Neuronal stem cell (in vitro differentiated cells): ENCODE data around the gene FHIT.

Source experiments
- DNase-seq: peaks from one replicate; pipeline ENCODE4 v3.0.0-alpha.2; 2013; ENCODE audit warnings: low spot score
- H2AFZ ChIP-seq: one replicate; pipeline ENCODE4 v1.6.1; 2013; ENCODE audit warnings: mild to moderate bottlenecking, low read length, inconsistent platforms
- H2AK5ac ChIP-seq: 2 replicates; pipeline ENCODE4 v1.6.1; 2013; ENCODE audit warnings: low read depth, mild to moderate bottlenecking, inconsistent platforms, low read length, moderate library complexity, mixed read lengths
- H2BK120ac ChIP-seq: 2 replicates; pipeline ENCODE4 v1.6.1; 2013; ENCODE audit warnings: low read depth, mild to moderate bottlenecking, inconsistent platforms, low read length, moderate library complexity, mixed read lengths
- H2BK12ac ChIP-seq: one replicate; pipeline ENCODE4 v1.6.1; 2013; ENCODE audit warnings: low read length, inconsistent platforms
- H2BK15ac ChIP-seq: 2 replicates; pipeline ENCODE4 v1.6.1; 2013; ENCODE audit warnings: mild to moderate bottlenecking, low read length, inconsistent platforms, mixed read lengths
- H2BK5ac ChIP-seq: one replicate; pipeline ENCODE4 v1.6.1; 2013; ENCODE audit warnings: inconsistent platforms, mild to moderate bottlenecking, low read length, moderate library complexity
- H3K14ac ChIP-seq: one replicate; pipeline ENCODE4 v1.6.1; 2013; ENCODE audit warnings: low read length, inconsistent platforms
- H3K18ac ChIP-seq: 2 replicates; pipeline ENCODE4 v1.6.1; 2013; ENCODE audit warnings: low read length, inconsistent platforms
- H3K23ac ChIP-seq: 2 replicates; pipeline ENCODE4 v1.6.1; 2013; ENCODE audit warnings: low read depth, mild to moderate bottlenecking, mixed read lengths, low read length, inconsistent platforms; ENCODE audit not compliant: poor library complexity
- H3K27ac ChIP-seq: replicated peaks from 3 replicates; pipeline ENCODE4 v1.5.1; 2013; ENCODE audit warnings: low read length, inconsistent platforms
- H3K27me3 ChIP-seq, 3 experiments: 2 replicates each; pipeline ENCODE4 v1.6.1; 2013; ENCODE audit warnings: low read length in 3 of 3, mild to moderate bottlenecking in 2 of 3, inconsistent platforms in 1 of 3, low read depth in 1 of 3, mixed read lengths in 1 of 3, moderate library complexity in 1 of 3; ENCODE audit not compliant: control insufficient read depth in 3 of 3, insufficient read depth in 3 of 3
- H3K36me3 ChIP-seq, 2 donors: replicated peaks in 1 of 2; 2 replicates each; pipeline ENCODE4 v1.6.1; 2013; ENCODE audit warnings: low read length in 2 of 2; ENCODE audit not compliant: control insufficient read depth in 2 of 2, insufficient read depth in 2 of 2
- H3K4ac ChIP-seq: 2 replicates; pipeline ENCODE4 v1.6.1; 2013; ENCODE audit warnings: inconsistent platforms, mild to moderate bottlenecking, low read length, moderate library complexity
- H3K4me1 ChIP-seq, 2 donors: 1 replicate in 1 of 2; 2 replicates in 1 of 2; pipeline ENCODE4 v1.6.1; 2013; ENCODE audit warnings: low read length in 2 of 2, low read depth in 1 of 2; ENCODE audit not compliant: control insufficient read depth in 2 of 2, insufficient read depth in 1 of 2
- H3K4me2 ChIP-seq: one replicate; pipeline ENCODE4 v1.6.1; 2013; ENCODE audit warnings: mild to moderate bottlenecking, low read length, inconsistent platforms; ENCODE audit not compliant: insufficient read depth, poor library complexity, severe bottlenecking
- H3K4me3 ChIP-seq, 2 donors: 2 replicates each; pipeline ENCODE4 v1.5.1; 2013; ENCODE audit warnings: low read length in 2 of 2, mild to moderate bottlenecking in 2 of 2, inconsistent platforms in 1 of 2, moderate library complexity in 1 of 2
- H3K79me1 ChIP-seq: one replicate; pipeline ENCODE4 v1.6.1; 2013; ENCODE audit warnings: low read depth, mild to moderate bottlenecking, inconsistent platforms, low read length, moderate library complexity
- H3K9ac ChIP-seq: one replicate; pipeline ENCODE4 v1.6.1; 2013; ENCODE audit warnings: mild to moderate bottlenecking, low read depth, low read length, inconsistent platforms; ENCODE audit not compliant: poor library complexity
- H3K9me3 ChIP-seq, 2 donors: replicated peaks in 1 of 2; 2 replicates each; pipeline versions ENCODE3 to v1.6.1; 2013; ENCODE audit warnings: low read length in 2 of 2, mild to moderate bottlenecking in 2 of 2, inconsistent platforms in 1 of 2, low read depth in 1 of 2, mixed read lengths in 1 of 2, moderate library complexity in 1 of 2; ENCODE audit not compliant: control insufficient read depth in 2 of 2, insufficient read depth in 1 of 2
- H4K8ac ChIP-seq: one replicate; pipeline ENCODE4 v1.6.1; 2013; ENCODE audit warnings: low read depth, mild to moderate bottlenecking, inconsistent platforms, low read length, moderate library complexity
- H4K91ac ChIP-seq: one replicate; pipeline ENCODE4 v1.6.1; 2013; ENCODE audit warnings: low read length, low read depth, mild to moderate bottlenecking, inconsistent platforms; ENCODE audit not compliant: poor library complexity
- WGBS, 2 donors: extraction: QIAGEN DNeasy Blood & Tissue Kit; methylation state at CpG; one replicate each; pipeline ENCODE4 v1.1.7; 2013; ENCODE audit warnings: missing lambda C conversion rate in 2 of 2, mixed read lengths in 1 of 2; ENCODE audit not compliant: insufficient read length in 2 of 2, insufficient replicate concordance in 1 of 2; ENCODE audit errors: extremely low coverage in 2 of 2; 5-methylcytosine and 5-hydroxymethylcytosine counted together

Gene FHIT

DNA sequence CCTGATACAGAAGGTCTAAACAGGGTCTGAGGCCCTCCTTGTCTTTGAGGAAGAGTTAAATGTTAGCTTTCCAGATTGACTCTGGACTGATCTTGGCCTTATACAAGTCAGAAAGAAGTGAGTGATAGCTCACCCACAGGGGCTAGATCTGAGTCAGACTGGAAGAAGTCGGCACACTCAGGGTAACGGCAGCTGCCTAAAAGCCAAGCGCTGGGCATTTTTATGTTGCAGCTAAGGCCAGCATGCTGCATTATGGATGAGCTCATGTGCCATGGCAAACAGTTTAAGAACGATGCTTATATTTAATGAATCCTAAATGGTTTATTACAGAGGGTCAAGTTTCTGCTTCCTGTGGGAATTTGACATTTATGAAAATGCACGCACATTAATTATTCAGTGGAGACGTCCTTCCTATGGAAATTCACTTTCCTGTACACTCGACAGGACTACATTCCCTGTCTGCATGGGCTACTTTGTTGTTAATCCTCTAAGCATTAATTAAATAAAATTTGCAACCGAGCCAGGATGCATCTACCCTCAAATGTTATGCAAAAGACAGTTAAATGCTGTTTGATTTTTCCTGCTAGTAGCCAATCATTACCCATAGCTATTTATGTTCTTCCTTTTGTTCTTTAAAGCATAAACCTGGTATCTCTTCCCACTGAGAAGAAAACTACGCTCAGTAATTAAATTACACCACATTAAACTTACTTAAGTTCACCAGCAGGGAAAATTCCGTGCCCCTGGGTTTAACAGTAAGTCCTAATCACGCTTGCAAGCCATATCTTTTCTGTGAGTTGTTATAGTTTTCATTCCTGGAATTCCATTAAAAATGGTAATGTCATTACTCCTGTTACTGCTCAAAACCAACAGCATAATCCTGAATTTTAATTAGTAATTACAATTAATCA is 1438.8 kb downstream of the FHIT start:
- Histone ChIP-seq H2BK15ac (no peak overlapping the region), H3K23ac (no peak overlapping the region), H2BK120ac (no peak overlapping the region), H3K4ac (no peak overlapping the region), H3K18ac (no peak overlapping the region), H3K27ac (no peak overlapping the region), H3K27me3 (no peaks in the 10 kb centered on the region), H3K4me2 (no peak overlapping the region), H2AK5ac (peak overlapping the region; percentile 27), H3K14ac (no peak overlapping the region), H3K9me3 (no peaks in the 10 kb centered on the region), H3K4me1 (peaks cover 0 to 7% of the 10 kb centered on the region in 2 donors), H2AFZ (no peak overlapping the region), H3K4me3 (no peak overlapping the region), H2BK12ac (no peak overlapping the region), H4K91ac (no peak overlapping the region), H2BK5ac (no peak overlapping the region), H3K9ac (no peak overlapping the region), H3K79me1 (no peaks in the 10 kb centered on the region), H3K36me3 (no peaks in the 10 kb centered on the region), H4K8ac (no peak overlapping the region)
- no peak for DNase-seq
- WGBS, 2 donors = no CpG with 5 or more reads among the region's 11 CpGs

DNA sequence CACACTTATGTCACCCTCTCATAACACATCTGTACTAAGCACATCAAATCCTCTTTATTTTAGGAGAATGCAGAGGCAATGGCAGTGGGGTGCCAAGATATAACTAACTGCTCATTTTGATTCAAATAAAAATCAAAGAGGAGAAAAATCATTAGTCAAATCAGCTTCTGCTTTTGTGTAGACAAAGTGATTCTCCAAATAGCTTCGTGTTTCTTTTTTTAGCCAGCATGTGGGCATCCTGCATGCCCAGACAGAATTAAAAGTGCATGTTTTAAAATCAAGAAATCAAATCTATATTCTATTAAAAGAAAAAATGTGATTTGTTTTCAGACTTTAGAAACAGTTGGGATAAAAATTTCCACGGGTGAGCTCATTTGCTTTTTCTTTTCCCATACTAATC is 1440.1 kb downstream of the FHIT start:
- no peak overlapping the region for H3K18ac ChIP-seq
- H2AK5ac ChIP-seq = no peak overlapping the region
- H4K8ac ChIP-seq = no peak overlapping the region
- H3K4me3 ChIP-seq = no peak overlapping the region
- no peaks in the 10 kb centered on the region for H3K9me3 ChIP-seq
- no peak overlapping the region for H2BK15ac ChIP-seq
- no peak overlapping the region for H3K23ac ChIP-seq
- H3K9ac ChIP-seq = peak overlapping the region; percentile 24
- H3K4me1 ChIP-seq = peaks cover 0 to 5% of the 10 kb centered on the region in 2 donors
- H3K27me3 ChIP-seq = no peaks in the 10 kb centered on the region
- no peak overlapping the region for H3K14ac ChIP-seq
- H2AFZ ChIP-seq = no peak overlapping the region
- H3K36me3 ChIP-seq = no peaks in the 10 kb centered on the region
- no peak overlapping the region for H3K4me2 ChIP-seq
- no peak overlapping the region for H4K91ac ChIP-seq
- DNase-seq = no peak
- H2BK120ac ChIP-seq = no peak overlapping the region
- no peak overlapping the region for H2BK12ac ChIP-seq
- no peak overlapping the region for H3K27ac ChIP-seq
- no peaks in the 10 kb centered on the region for H3K79me1 ChIP-seq
- no peak overlapping the region for H2BK5ac ChIP-seq
- WGBS, 2 donors = no CpG with 5 or more reads among the region's 2 CpGs
- no peak overlapping the region for H3K4ac ChIP-seq

DNA sequence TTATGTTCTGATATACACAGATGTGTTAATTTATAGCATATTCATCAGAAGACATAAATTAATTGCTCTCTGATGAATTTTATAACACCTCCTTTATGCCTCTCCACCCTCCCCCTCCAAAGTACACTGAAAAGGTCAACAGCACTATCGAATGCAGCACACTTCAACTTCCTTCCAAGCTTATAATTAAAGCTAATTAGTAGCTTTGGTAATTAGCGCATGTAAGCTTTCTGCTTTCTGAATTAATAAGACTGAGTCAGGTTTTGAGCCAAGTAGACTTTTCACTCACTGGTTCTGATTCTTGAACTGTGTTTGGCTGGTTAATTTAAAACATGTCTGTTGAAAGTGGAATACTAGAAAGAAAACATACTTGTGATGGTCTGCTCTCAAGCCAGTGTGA is 1440.6 kb downstream of the FHIT start:
- no peaks in the 10 kb centered on the region for H3K9me3 ChIP-seq
- no peak overlapping the region for H4K91ac ChIP-seq
- no peaks in the 10 kb centered on the region for H3K36me3 ChIP-seq
- H3K4ac ChIP-seq = no peak overlapping the region
- H3K9ac ChIP-seq = no peak overlapping the region
- H3K4me1 ChIP-seq = peaks cover 0 to 5% of the 10 kb centered on the region in 2 donors
- H3K79me1 ChIP-seq = no peaks in the 10 kb centered on the region
- no peak overlapping the region for H2AK5ac ChIP-seq
- H2AFZ ChIP-seq = no peak overlapping the region
- no peak overlapping the region for H2BK5ac ChIP-seq
- H3K4me2 ChIP-seq = no peak overlapping the region
- H2BK12ac ChIP-seq = no peak overlapping the region
- H2BK120ac ChIP-seq = no peak overlapping the region
- H3K27me3 ChIP-seq = no peaks in the 10 kb centered on the region
- H3K27ac ChIP-seq = no peak overlapping the region
- H2BK15ac ChIP-seq = no peak overlapping the region
- no peak overlapping the region for H3K14ac ChIP-seq
- no peak overlapping the region for H4K8ac ChIP-seq
- no CpG with 5 or more reads among the region's 2 CpGs for WGBS, 2 donors
- H3K23ac ChIP-seq = no peak overlapping the region
- H3K18ac ChIP-seq = no peak overlapping the region
- no peak for DNase-seq
- H3K4me3 ChIP-seq = no peak overlapping the region

DNA sequence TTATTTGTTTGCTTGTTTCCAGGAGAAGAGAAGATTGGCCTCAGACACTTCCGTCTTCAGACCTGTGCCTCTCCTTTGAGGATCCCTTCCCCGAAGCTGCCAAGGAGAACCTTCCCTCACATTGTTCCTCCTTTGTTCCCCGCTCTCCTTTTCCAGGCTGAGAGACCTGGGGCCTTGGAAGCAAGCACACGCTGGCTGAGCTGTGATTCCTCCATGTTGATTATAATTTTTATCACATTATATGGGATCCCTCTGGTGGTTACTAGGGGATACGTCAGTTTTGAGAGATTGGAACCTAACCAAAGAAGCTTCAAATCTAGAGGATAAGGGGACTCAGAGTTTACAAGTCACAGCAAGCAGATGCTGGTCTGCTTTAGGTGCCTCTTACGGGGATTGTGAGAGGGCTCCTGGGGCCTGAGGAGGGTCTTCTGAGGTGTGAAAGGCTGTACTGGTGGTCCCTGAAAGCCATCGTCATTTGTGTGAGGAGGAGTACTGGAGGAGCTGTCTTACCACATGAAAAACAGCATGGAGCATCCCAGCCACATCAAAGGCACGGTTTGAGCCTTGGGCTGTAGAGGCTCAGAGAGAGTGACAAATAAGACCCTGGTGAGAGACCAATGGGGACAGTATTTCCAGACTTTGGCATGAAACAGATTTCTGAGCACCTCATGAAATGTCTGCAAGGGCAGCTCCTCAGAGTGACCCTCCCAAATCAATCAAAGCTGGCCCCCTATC is 1441.4 kb downstream of the FHIT start:
- Histone ChIP-seq H3K36me3 (no peaks in the 10 kb centered on the region), H3K18ac (no peak overlapping the region), H3K4me3 (no peak overlapping the region), H4K91ac (no peak overlapping the region), H3K23ac (no peak overlapping the region), H3K4ac (no peak overlapping the region), H4K8ac (no peak overlapping the region), H3K9me3 (no peaks in the 10 kb centered on the region), H2BK12ac (no peak overlapping the region), H2BK5ac (no peak overlapping the region), H3K4me1 (peaks cover 0 to 5% of the 10 kb centered on the region in 2 donors), H2BK15ac (no peak overlapping the region), H3K79me1 (no peaks in the 10 kb centered on the region), H3K27ac (no peak overlapping the region), H2AK5ac (no peak overlapping the region), H3K4me2 (no peak overlapping the region), H3K9ac (no peak overlapping the region), H3K14ac (no peak overlapping the region), H2BK120ac (no peak overlapping the region), H2AFZ (peak overlapping the region; percentile 60), H3K27me3 (no peaks in the 10 kb centered on the region)
- no CpG with 5 or more reads among the region's 8 CpGs for WGBS, 2 donors
- DNase-seq = no peak
